C4-2B (cell line): ENCODE results near the gene DSCAM.

ENCODE experiments used
- H3K27ac ChIP-seq: fragments of 450-650 bp; 2 replicates; pipeline ENCODE4 v1.5.1; 2017
- CTCF ChIP-seq: fragments of 450-650 bp; conservative IDR thresholded peaks from 2 replicates; pipeline ENCODE4 v1.5.1; 2017; ENCODE audit warnings: mild to moderate bottlenecking
- ZFX ChIP-seq: fragments of 450-650 bp; IDR thresholded peaks from 2 replicates; pipeline ENCODE4 v1.6.1; 2017

The DSCAM gene

DNA sequence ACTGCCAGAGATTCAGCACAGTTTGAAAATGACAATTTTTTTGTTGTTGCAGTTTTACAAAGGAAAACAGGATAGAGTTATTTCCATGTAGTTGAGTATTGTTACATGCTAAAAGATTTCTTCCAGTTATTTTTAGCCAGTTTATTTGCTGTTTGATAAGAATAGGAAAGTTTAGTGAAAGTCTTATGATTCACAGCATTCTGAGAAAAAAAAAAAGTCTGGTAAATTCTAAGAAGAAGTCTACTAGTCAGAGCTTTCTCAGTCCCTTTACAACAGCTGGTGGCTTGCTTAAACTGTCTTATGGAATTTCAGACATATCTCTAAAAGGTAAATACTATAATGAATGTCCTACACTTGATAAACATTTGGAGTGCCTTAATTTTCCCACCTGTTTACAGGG lies 341.7 kb downstream of the DSCAM start:
- TF ChIP-seq CTCF (no peak), ZFX (no peak)

DNA sequence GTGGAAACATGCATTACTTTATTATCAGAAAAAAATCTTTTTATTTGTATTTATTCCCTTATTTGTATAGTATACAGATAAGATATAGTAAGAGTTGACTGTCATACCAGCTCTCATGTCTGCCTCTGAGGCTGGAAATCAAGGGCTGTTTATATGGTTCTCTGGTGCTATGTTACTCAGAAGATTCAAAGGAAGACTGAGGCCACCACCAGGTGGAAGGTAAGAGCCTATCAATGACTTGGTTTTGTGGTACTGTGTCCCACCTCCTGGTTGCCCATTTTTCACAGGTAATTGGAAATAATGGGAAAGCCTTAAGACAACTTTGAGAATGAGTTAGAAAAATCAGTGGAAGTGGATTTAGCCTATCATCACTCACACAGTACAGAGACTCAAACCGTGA lies 342.1 kb downstream of the DSCAM start:
- H3K27ac ChIP-seq, result no peak overlapping the region
- TF ChIP-seq ZFX (no peak), CTCF (no peak)

More for the DNA sequence above, 341.7 kb downstream of the DSCAM start:
- H3K27ac ChIP-seq, result no peak overlapping the region

DNA sequence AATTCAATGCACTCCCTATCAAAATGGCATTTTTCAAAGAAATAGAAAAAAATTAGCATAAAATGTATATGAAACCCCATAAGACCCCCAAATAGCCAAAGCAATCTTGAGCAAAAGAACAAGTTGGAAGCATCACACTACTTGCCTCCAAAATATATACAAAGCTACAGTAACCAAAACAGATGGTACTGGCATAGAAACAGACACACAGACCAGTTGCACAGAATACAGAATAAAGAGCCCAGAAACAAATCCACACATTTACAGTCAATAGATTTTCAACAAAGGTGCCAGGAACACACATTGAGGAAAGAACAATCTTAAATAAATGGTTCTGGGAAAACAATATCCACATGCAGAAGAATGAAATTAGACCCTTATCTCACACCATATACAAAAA lies 350.8 kb downstream of the DSCAM start:
- TF ChIP-seq ZFX (no peak), CTCF (no peak)
- no peak overlapping the region for H3K27ac ChIP-seq

DNA sequence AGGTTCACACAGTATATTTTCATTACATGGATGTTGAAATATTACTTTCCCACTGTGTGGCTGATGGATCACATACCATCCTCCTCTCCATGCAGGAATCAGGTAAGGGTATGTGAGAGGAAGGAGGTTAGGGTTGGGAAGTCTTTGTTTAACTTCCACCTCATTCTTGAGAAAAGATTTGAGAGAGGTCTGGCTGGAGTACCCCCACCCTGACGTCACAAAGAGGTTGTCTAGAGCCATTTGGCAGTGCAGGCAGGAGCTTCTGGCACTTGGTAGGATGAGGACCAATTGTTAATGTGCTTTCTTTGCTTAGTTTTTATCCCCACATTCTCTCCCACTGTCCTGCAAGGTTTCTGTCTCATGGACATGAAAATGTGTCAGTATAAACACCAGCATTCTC lies 356.6 kb downstream of the DSCAM start:
- no peak overlapping the region for H3K27ac ChIP-seq

GRCh38 chr21:40489001-40489400 lies 358.0 kb downstream of the DSCAM start:
- H3K27ac ChIP-seq, result no peak overlapping the region
- no peak for TF ChIP-seq ZFX
- TF ChIP-seq CTCF, result no peak

More for the DNA sequence above, 356.6 kb downstream of the DSCAM start:
- TF ChIP-seq CTCF (no peak), ZFX (no peak)

- TF ChIP-seq ZFX (no peak), CTCF (no peak)
- no peak overlapping the region for H3K27ac ChIP-seq
Measured at GRCh38 chr21:40481764-40482163, 365.2 kb downstream of the DSCAM start.

DNA sequence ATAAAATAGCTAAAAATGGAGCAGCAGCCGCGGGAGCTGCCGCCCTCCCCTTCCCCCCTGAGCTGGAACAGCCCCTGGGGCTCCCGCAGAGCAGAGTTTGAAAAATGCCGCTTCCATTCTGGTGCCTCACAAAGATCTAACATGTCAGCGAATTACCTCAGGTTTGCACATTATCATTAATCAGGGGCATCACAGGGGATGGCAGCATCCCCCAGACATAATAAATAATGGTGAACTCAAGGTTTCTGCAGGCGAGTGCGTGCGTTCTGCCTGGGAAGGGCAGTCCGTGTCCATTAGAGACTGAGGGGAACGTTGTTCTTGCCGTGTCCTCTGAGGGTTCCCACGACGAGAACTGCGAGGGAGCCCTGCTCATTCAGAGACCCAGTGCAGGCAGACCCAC lies 372.4 kb downstream of the DSCAM start:
- TF ChIP-seq CTCF (no peak), ZFX (no peak)
- H3K27ac ChIP-seq, result no peak overlapping the region
